Hepatocyte (in vitro differentiated cells): Measurements from ENCODE around the gene ARHGAP6. TPM values are rescaled to one million over a fixed set of nuclear protein-coding genes. Genes with fewer than 3 reads are reported as not detected.

Experiments used
- DNase-seq: peaks from one replicate; pipeline ENCODE4 v3.0.0-alpha.2; 2016; ENCODE audit warnings: low spot score
- H2AFZ ChIP-seq: fragments of 200-600 bp; sonication (generic); 2 replicates; pipeline ENCODE4 v1.6.0; 2016; ENCODE audit warnings: antibody characterized with exemption, mild to moderate bottlenecking
- H3K27ac ChIP-seq: fragments of 200-600 bp; sonication (generic); 2 replicates; pipeline ENCODE4 v1.5.1; 2016; ENCODE audit warnings: mild to moderate bottlenecking
- H3K27me3 ChIP-seq: fragments of 200-600 bp; sonication (generic); 2 replicates; pipeline ENCODE4 v1.6.1; 2016
- H3K36me3 ChIP-seq: fragments of 200-600 bp; sonication (generic); replicated peaks from 2 replicates; pipeline ENCODE4 v1.5.1; 2016; ENCODE audit warnings: low read depth; ENCODE audit not compliant: insufficient read depth
- H3K4me1 ChIP-seq: fragments of 200-600 bp; sonication (generic); 2 replicates; pipeline ENCODE4 v1.5.1; 2016; ENCODE audit warnings: mild to moderate bottlenecking, moderate library complexity; ENCODE audit not compliant: insufficient read depth
- H3K4me2 ChIP-seq: fragments of 200-600 bp; sonication (generic); 2 replicates; pipeline ENCODE4 v1.6.0; 2016
- H3K4me3 ChIP-seq: fragments of 200-600 bp; sonication (generic); 2 replicates; pipeline ENCODE4 v1.5.1; 2016; ENCODE audit warnings: mild to moderate bottlenecking
- H3K79me2 ChIP-seq: fragments of 200-600 bp; sonication (generic); 2 replicates; pipeline ENCODE4 v1.6.0; 2017; ENCODE audit warnings: mild to moderate bottlenecking
- H3K9me2 ChIP-seq: fragments of 200-600 bp; sonication (generic); replicated peaks from 2 replicates; pipeline ENCODE4 v1.6.0; 2017; ENCODE audit warnings: mild to moderate bottlenecking; ENCODE audit not compliant: insufficient read depth
- H3K9me3 ChIP-seq: fragments of 200-600 bp; sonication (generic); 2 replicates; pipeline ENCODE4 v1.5.1; 2016; ENCODE audit warnings: low read depth, mild to moderate bottlenecking
- H4K20me1 ChIP-seq: fragments of 200-600 bp; sonication (generic); 2 replicates; pipeline ENCODE4 v1.6.0; 2016; ENCODE audit warnings: mild to moderate bottlenecking; ENCODE audit not compliant: insufficient read depth, poor library complexity, severe bottlenecking
- EZH2 ChIP-seq: fragments of 200-600 bp; sonication (generic); IDR thresholded peaks from 2 replicates; pipeline ENCODE4 v1.6.1; 2016; ENCODE audit warnings: antibody characterized with exemption, mild to moderate bottlenecking, borderline replicate concordance
- EZH2phosphoT487 ChIP-seq: fragments of 200-600 bp; sonication (generic); IDR thresholded peaks from one replicate; pipeline ENCODE4 v1.6.1; 2018; ENCODE audit warnings: antibody characterized with exemption, mild to moderate bottlenecking, low read depth, moderate library complexity; ENCODE audit not compliant: unreplicated experiment, severe bottlenecking
- WGBS: methylation state at CpG from one replicate; pipeline ENCODE4 v1.1.6; 2016; ENCODE audit warnings: low lambda C conversion rate; ENCODE audit errors: missing lambda C conversion rate; 5-methylcytosine and 5-hydroxymethylcytosine counted together
- polyA plus RNA-seq: library from polyadenylated mRNA; unstranded; fragments of >200 nt; fragmentation: Nextera tagmentation; extraction: Ambion mirVana; gene quantifications from 2 replicates; pipeline ENCODE4 v1.2.1, GENCODE V29; 2016
- total RNA-seq: library from RNA; depleted of rRNA; stranded (reverse); fragments of >200 nt; gene quantifications from 2 replicates; pipeline ENCODE4 v1.2.3, GENCODE V29; 2014
- TF ChIP-seq, protein P1 (sequence below): fragments of 200-600 bp; sonication (generic); IDR thresholded peaks from 2 replicates; pipeline ENCODE4 v1.5.1; 2016; ENCODE audit warnings: antibody characterized with exemption, mild to moderate bottlenecking; ENCODE audit not compliant: poor library complexity

The ARHGAP6 gene
- total and polyA plus RNA-seq, 2 experiments from 2014 or later: 4.9 to 6.9 TPM

DNA sequence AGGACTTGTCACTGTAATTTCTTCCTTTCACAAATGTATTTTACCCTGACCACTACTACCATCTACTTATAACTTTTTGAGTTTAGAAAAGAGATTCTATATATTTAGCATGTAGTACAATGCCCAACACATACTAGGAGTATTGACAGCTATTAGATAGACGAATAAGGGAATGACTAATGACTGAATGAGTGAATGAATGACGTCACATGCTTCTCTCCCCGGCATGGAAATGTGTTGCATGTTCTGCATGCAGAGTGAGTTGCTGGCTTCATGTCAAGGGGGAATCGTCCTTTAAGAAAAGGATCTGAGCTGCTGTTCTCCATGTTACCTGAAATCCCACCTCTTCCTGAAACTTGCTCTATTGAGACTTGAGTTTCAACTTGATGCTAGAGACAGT is 459.9 kb downstream of the ARHGAP6 start:
- H4K20me1 ChIP-seq: no peaks in the 10 kb centered on the region
- no peak overlapping the region for H3K27ac ChIP-seq
- TF ChIP-seq EZH2phosphoT487: no peak
- TF ChIP-seq, protein P1, sequence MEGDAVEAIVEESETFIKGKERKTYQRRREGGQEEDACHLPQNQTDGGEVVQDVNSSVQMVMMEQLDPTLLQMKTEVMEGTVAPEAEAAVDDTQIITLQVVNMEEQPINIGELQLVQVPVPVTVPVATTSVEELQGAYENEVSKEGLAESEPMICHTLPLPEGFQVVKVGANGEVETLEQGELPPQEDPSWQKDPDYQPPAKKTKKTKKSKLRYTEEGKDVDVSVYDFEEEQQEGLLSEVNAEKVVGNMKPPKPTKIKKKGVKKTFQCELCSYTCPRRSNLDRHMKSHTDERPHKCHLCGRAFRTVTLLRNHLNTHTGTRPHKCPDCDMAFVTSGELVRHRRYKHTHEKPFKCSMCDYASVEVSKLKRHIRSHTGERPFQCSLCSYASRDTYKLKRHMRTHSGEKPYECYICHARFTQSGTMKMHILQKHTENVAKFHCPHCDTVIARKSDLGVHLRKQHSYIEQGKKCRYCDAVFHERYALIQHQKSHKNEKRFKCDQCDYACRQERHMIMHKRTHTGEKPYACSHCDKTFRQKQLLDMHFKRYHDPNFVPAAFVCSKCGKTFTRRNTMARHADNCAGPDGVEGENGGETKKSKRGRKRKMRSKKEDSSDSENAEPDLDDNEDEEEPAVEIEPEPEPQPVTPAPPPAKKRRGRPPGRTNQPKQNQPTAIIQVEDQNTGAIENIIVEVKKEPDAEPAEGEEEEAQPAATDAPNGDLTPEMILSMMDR: no peak
- no peak for TF ChIP-seq EZH2
- no peaks in the 10 kb centered on the region for H3K9me2 ChIP-seq
- no peak for DNase-seq
- H2AFZ ChIP-seq: no peak overlapping the region
- H3K4me2 ChIP-seq: no peak overlapping the region
- no peaks in the 10 kb centered on the region for H3K36me3 ChIP-seq
- WGBS: 78% methylated on average over 4 of the region's 4 CpGs
- H3K27me3 ChIP-seq: no peaks in the 10 kb centered on the region
- H3K79me2 ChIP-seq: no peaks in the 10 kb centered on the region
- no peaks in the 10 kb centered on the region for H3K4me1 ChIP-seq
- no peak overlapping the region for H3K4me3 ChIP-seq
- H3K9me3 ChIP-seq: no peaks in the 10 kb centered on the region

DNA sequence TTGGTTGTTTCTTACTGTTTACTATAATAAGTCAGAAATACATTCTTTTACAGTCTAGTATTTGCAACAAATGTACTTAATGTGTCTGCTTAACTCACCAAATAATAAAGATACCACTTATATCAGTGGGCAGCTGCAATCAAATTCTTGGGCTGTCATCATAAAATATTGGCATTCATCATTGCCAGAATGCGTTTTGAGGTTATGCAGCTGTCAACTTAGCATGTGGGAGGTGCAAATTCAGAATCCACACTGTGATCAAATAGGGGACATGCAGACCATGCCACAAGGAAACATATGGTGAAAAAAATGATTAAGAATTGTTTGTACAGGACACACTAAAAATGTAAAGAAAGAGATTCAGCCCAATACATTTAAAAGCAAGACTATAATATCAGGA is 468.0 kb downstream of the ARHGAP6 start:
- no peaks in the 10 kb centered on the region for H3K9me2 ChIP-seq
- H3K4me3 ChIP-seq: no peak overlapping the region
- H2AFZ ChIP-seq: no peak overlapping the region
- no peaks in the 10 kb centered on the region for H3K9me3 ChIP-seq
- H3K27ac ChIP-seq: no peak overlapping the region
- DNase-seq: no peak
- TF ChIP-seq EZH2phosphoT487: no peak
- TF ChIP-seq, protein P1: no peak
- no peak for TF ChIP-seq EZH2
- H3K27me3 ChIP-seq: no peaks in the 10 kb centered on the region
- H3K4me1 ChIP-seq: no peaks in the 10 kb centered on the region
- no peaks in the 10 kb centered on the region for H4K20me1 ChIP-seq
- H3K79me2 ChIP-seq: no peaks in the 10 kb centered on the region
- no peak overlapping the region for H3K4me2 ChIP-seq
- WGBS: 41% methylated on average over 1 of the region's 1 CpG
- no peaks in the 10 kb centered on the region for H3K36me3 ChIP-seq

DNA sequence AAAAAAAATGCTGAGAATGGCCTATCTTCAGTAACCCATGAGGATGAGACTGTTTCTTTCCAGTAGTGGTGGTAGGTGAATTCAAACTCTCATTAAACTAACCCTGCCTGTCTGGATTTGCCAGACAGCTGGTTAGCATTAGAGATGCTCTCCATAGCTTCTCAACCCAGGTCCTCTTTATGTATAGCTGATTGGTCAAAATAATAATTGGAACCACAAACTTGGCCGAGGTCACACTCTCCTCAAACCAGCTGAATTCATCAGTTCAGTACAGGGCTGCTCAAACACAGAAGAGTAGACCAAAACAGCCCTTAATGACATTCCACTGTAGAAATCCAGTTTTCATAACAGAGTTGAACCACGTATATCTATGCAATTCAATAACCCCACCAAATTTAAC is 469.2 kb downstream of the ARHGAP6 start:
- H3K9me2 ChIP-seq: no peaks in the 10 kb centered on the region
- H3K27me3 ChIP-seq: no peaks in the 10 kb centered on the region
- no peaks in the 10 kb centered on the region for H3K79me2 ChIP-seq
- H3K27ac ChIP-seq: no peak overlapping the region
- H4K20me1 ChIP-seq: no peaks in the 10 kb centered on the region
- no peak for TF ChIP-seq EZH2phosphoT487
- no peak for TF ChIP-seq EZH2
- TF ChIP-seq, protein P1: no peak
- DNase-seq: no peak
- WGBS: 48% methylated on average over 2 of the region's 2 CpGs
- no peak overlapping the region for H3K4me3 ChIP-seq
- no peaks in the 10 kb centered on the region for H3K4me1 ChIP-seq
- H3K4me2 ChIP-seq: no peak overlapping the region
- H3K36me3 ChIP-seq: no peaks in the 10 kb centered on the region
- no peaks in the 10 kb centered on the region for H3K9me3 ChIP-seq
- no peak overlapping the region for H2AFZ ChIP-seq

DNA sequence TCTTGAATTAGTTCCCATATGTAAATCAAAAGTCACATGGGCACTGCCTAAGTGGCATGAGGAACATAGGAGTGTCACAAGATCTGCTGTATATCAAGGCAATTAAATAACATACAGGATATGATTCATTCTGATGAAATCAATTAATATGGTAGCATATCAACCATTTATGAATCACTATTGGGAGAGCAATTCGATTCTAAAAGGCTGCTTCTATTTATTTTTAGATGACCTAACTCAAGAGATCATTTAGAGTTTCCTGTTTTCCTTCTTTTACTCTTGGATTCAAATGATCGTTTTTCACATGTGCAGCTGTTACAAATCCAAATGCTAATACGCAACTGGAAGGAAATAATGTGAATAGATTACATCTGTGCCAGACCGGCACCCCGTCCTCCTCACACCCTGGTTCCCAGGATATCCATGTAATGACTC is 472.7 kb downstream of the ARHGAP6 start:
- TF ChIP-seq EZH2 (no peak), EZH2phosphoT487 (no peak)
- TF ChIP-seq, protein P1: no peak
- no peaks in the 10 kb centered on the region for H3K4me1 ChIP-seq
- no peaks in the 10 kb centered on the region for H4K20me1 ChIP-seq
- H3K27ac ChIP-seq: no peak overlapping the region
- no peaks in the 10 kb centered on the region for H3K36me3 ChIP-seq
- H3K27me3 ChIP-seq: no peaks in the 10 kb centered on the region
- no peak overlapping the region for H3K4me3 ChIP-seq
- no peaks in the 10 kb centered on the region for H3K9me2 ChIP-seq
- DNase-seq: no peak
- H3K9me3 ChIP-seq: no peaks in the 10 kb centered on the region
- no peaks in the 10 kb centered on the region for H3K79me2 ChIP-seq
- no peak overlapping the region for H3K4me2 ChIP-seq
- WGBS: 61% methylated on average over 5 of the region's 5 CpGs
- H2AFZ ChIP-seq: no peak overlapping the region
